ENCODE data around the gene MZT2B.
"Not testable (repeated sequence)": the region's sequence is repeated elsewhere in the genome, so short reads cannot be mapped to it uniquely, and the experiment has no call there.

GRCh38 chr2:130195089-130195635 is 13.1 kb downstream of the MZT2B start:
- TF ChIP-seq CTCF (conservative IDR thresholded peaks at IDR 0.05); ZFX (IDR thresholded peaks at IDR 0.05): not testable (repeated sequence)

Data from C4-2B (cell line).